Activated T-cell treated with anti-CD3 and anti-CD28 coated beads for 24 hours (primary cell): ENCODE results near the gene PLD1.

Source experiments
- DNase-seq: peaks from one replicate; pipeline ENCODE4 v3.0.0-alpha.2; 2020; ENCODE audit warnings: low read depth

The PLD1 gene

GRCh38 chr3:171797265-171797679, 13.0 kb downstream of the PLD1 start:
- DNase-seq, result no peak

- DNase-seq, result no peak
Measured at GRCh38 chr3:171796625-171797264, 13.5 kb downstream of the PLD1 start.

GRCh38 chr3:171792531-171792930, 17.8 kb downstream of the PLD1 start:
- no peak for DNase-seq

- no peak for DNase-seq
Measured at GRCh38 chr3:171791692-171792076, 18.6 kb downstream of the PLD1 start.

- DNase-seq, result no peak
Measured at GRCh38 chr3:171790898-171791691, 19.2 kb downstream of the PLD1 start.

- DNase-seq, result no peak
Measured at GRCh38 chr3:171790574-171790897, 19.7 kb downstream of the PLD1 start.

GRCh38 chr3:171789759-171790505, 20.4 kb downstream of the PLD1 start:
- DNase-seq, result no peak

- DNase-seq, result no peak
Measured at GRCh38 chr3:171788546-171789351, 21.5 kb downstream of the PLD1 start.

GRCh38 chr3:171786997-171787396, 23.3 kb downstream of the PLD1 start:
- no peak for DNase-seq

GRCh38 chr3:171784937-171785336, 25.3 kb downstream of the PLD1 start:
- DNase-seq, result no peak

- no peak for DNase-seq
Measured at GRCh38 chr3:171784387-171784786, 25.9 kb downstream of the PLD1 start.

- no peak for DNase-seq
Measured at GRCh38 chr3:171783626-171784025, 26.7 kb downstream of the PLD1 start.

- no peak for DNase-seq
Measured at GRCh38 chr3:171783086-171783485, 27.2 kb downstream of the PLD1 start.

- DNase-seq, result no peak
Measured at GRCh38 chr3:171782617-171783016, 27.7 kb downstream of the PLD1 start.

GRCh38 chr3:171781711-171782127, 28.6 kb downstream of the PLD1 start:
- DNase-seq, result no peak

- no peak for DNase-seq
Measured at GRCh38 chr3:171778493-171778892, 31.8 kb downstream of the PLD1 start.

- no peak for DNase-seq
Measured at GRCh38 chr3:171777596-171777995, 32.7 kb downstream of the PLD1 start.

GRCh38 chr3:171776839-171777583, 33.3 kb downstream of the PLD1 start:
- no peak for DNase-seq

GRCh38 chr3:171776411-171776810, 33.9 kb downstream of the PLD1 start:
- DNase-seq, result no peak

- no peak for DNase-seq
Measured at GRCh38 chr3:171775943-171776342, 34.3 kb downstream of the PLD1 start.

- DNase-seq, result no peak
Measured at GRCh38 chr3:171774521-171774920, 35.8 kb downstream of the PLD1 start.
